ENCODE measurements around the gene TOMM34. TPM values are rescaled to one million over a fixed set of nuclear protein-coding genes. Genes with fewer than 3 reads are reported as not detected.

Gene TOMM34
- total RNA-seq, 1 experiment from 2014 or later, result 35.9 TPM

DNA sequence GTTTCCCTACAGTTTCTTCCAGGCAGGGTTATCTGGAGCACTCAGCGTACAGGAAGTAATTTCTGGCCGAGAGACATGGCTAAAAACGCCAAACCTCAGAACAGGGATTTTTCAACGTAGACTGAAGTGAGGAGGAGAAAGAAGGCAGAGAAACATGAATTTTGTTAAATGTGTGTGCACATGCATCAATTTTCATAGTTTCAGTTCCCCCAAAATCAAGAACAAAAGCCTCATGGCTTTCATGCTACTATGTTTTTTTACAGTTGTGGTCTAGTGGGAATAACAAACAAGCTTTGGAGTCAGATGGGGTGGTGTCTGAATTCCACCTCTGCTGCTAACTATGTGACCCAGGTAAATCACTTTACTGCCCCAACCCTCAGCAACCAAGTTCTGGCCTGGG, 4.9 kb downstream of the TOMM34 start:
- CTCF ChIA-PET, result no interaction called here
- peaks cover 17% of the 10 kb centered on the region for H3K4me1 Mint-ChIP-seq
- H3K27ac Mint-ChIP-seq, result no peak overlapping the region
- no peak overlapping the region for H3K4me3 Mint-ChIP-seq
- no peaks in the 10 kb centered on the region for H3K9me3 Mint-ChIP-seq
- POLR2A ChIA-PET, result no interaction called here
- no peak for ATAC-seq
- no peak for DNase-seq (ENCODE audit: low spot score)
- H3K36me3 Mint-ChIP-seq, result peaks cover 60% of the 10 kb centered on the region
- TF ChIP-seq NR1H2 (CRISPR knock-in tag; IDR thresholded peaks at IDR 0.05), result no peak
- TF ChIP-seq ESRRA (CRISPR knock-in tag; IDR thresholded peaks at IDR 0.05; ENCODE audit: borderline replicate concordance), result no peak
- TF ChIP-seq, protein P1, sequence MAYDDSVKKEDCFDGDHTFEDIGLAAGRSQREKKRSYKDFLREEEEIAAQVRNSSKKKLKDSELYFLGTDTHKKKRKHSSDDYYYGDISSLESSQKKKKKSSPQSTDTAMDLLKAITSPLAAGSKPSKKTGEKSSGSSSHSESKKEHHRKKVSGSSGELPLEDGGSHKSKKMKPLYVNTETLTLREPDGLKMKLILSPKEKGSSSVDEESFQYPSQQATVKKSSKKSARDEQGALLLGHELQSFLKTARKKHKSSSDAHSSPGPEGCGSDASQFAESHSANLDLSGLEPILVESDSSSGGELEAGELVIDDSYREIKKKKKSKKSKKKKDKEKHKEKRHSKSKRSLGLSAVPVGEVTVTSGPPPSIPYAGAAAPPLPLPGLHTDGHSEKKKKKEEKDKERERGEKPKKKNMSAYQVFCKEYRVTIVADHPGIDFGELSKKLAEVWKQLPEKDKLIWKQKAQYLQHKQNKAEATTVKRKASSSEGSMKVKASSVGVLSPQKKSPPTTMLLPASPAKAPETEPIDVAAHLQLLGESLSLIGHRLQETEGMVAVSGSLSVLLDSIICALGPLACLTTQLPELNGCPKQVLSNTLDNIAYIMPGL (CRISPR knock-in tag; IDR thresholded peaks at IDR 0.05), result no peak
- TF ChIP-seq SMAD4 (CRISPR knock-in tag; IDR thresholded peaks at IDR 0.05), result no peak
- H3K27me3 Mint-ChIP-seq (ENCODE audit: low read depth), result no peaks in the 10 kb centered on the region

DNA sequence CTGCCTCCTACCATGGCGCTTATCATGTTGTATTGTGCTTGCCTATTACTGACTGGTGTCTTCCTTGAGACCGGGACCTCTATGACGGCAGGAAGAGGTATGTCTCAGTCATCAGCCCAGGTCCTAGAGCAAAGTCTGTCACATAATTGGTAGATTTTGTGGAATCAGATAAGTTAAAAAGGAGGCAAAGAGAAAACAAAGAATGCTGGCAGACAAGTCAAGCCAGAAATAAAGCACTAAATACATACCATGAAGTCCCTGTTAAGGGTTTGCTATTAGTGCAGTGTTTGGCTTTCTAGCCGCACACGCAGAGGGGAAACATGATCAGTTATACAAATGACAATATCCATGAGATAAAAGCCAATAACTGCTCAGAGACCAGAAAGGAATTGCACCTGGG, 6.0 kb downstream of the TOMM34 start:
- POLR2A ChIA-PET, result no interaction called here
- no peak for DNase-seq (ENCODE audit: low spot score)
- H3K27ac Mint-ChIP-seq, result no peak overlapping the region
- ATAC-seq, result no peak
- H3K27me3 Mint-ChIP-seq (ENCODE audit: low read depth), result no peaks in the 10 kb centered on the region
- H3K4me3 Mint-ChIP-seq, result no peak overlapping the region
- H3K9me3 Mint-ChIP-seq, result no peaks in the 10 kb centered on the region
- TF ChIP-seq, protein P2, sequence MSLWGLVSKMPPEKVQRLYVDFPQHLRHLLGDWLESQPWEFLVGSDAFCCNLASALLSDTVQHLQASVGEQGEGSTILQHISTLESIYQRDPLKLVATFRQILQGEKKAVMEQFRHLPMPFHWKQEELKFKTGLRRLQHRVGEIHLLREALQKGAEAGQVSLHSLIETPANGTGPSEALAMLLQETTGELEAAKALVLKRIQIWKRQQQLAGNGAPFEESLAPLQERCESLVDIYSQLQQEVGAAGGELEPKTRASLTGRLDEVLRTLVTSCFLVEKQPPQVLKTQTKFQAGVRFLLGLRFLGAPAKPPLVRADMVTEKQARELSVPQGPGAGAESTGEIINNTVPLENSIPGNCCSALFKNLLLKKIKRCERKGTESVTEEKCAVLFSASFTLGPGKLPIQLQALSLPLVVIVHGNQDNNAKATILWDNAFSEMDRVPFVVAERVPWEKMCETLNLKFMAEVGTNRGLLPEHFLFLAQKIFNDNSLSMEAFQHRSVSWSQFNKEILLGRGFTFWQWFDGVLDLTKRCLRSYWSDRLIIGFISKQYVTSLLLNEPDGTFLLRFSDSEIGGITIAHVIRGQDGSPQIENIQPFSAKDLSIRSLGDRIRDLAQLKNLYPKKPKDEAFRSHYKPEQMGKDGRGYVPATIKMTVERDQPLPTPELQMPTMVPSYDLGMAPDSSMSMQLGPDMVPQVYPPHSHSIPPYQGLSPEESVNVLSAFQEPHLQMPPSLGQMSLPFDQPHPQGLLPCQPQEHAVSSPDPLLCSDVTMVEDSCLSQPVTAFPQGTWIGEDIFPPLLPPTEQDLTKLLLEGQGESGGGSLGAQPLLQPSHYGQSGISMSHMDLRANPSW (CRISPR knock-in tag; conservative IDR thresholded peaks at IDR 0.05; ENCODE audit: low read depth), result no peak
- TF ChIP-seq GABPB1 (CRISPR knock-in tag; IDR thresholded peaks at IDR 0.05), result no peak
- TF ChIP-seq TP53 (CRISPR knock-in tag; IDR thresholded peaks at IDR 0.05), result no peak
- no peak for TF ChIP-seq HMGA2 (CRISPR knock-in tag; IDR thresholded peaks at IDR 0.05)
- TF ChIP-seq, protein P3, sequence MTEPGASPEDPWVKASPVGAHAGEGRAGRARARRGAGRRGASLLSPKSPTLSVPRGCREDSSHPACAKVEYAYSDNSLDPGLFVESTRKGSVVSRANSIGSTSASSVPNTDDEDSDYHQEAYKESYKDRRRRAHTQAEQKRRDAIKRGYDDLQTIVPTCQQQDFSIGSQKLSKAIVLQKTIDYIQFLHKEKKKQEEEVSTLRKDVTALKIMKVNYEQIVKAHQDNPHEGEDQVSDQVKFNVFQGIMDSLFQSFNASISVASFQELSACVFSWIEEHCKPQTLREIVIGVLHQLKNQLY (CRISPR knock-in tag; IDR thresholded peaks at IDR 0.05), result no peak
- no peak for TF ChIP-seq CREB1 (CRISPR knock-in tag; IDR thresholded peaks at IDR 0.05)
- TF ChIP-seq, protein P4, sequence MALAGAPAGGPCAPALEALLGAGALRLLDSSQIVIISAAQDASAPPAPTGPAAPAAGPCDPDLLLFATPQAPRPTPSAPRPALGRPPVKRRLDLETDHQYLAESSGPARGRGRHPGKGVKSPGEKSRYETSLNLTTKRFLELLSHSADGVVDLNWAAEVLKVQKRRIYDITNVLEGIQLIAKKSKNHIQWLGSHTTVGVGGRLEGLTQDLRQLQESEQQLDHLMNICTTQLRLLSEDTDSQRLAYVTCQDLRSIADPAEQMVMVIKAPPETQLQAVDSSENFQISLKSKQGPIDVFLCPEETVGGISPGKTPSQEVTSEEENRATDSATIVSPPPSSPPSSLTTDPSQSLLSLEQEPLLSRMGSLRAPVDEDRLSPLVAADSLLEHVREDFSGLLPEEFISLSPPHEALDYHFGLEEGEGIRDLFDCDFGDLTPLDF (CRISPR knock-in tag; IDR thresholded peaks at IDR 0.05), result no peak
- TF ChIP-seq, protein P5, sequence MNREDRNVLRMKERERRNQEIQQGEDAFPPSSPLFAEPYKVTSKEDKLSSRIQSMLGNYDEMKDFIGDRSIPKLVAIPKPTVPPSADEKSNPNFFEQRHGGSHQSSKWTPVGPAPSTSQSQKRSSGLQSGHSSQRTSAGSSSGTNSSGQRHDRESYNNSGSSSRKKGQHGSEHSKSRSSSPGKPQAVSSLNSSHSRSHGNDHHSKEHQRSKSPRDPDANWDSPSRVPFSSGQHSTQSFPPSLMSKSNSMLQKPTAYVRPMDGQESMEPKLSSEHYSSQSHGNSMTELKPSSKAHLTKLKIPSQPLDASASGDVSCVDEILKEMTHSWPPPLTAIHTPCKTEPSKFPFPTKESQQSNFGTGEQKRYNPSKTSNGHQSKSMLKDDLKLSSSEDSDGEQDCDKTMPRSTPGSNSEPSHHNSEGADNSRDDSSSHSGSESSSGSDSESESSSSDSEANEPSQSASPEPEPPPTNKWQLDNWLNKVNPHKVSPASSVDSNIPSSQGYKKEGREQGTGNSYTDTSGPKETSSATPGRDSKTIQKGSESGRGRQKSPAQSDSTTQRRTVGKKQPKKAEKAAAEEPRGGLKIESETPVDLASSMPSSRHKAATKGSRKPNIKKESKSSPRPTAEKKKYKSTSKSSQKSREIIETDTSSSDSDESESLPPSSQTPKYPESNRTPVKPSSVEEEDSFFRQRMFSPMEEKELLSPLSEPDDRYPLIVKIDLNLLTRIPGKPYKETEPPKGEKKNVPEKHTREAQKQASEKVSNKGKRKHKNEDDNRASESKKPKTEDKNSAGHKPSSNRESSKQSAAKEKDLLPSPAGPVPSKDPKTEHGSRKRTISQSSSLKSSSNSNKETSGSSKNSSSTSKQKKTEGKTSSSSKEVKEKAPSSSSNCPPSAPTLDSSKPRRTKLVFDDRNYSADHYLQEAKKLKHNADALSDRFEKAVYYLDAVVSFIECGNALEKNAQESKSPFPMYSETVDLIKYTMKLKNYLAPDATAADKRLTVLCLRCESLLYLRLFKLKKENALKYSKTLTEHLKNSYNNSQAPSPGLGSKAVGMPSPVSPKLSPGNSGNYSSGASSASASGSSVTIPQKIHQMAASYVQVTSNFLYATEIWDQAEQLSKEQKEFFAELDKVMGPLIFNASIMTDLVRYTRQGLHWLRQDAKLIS (CRISPR knock-in tag; IDR thresholded peaks at IDR 0.05; ENCODE audit: borderline replicate concordance), result no peak
- no peak for TF ChIP-seq ZNF671 (CRISPR knock-in tag; IDR thresholded peaks at IDR 0.05)
- TF ChIP-seq, protein P6, sequence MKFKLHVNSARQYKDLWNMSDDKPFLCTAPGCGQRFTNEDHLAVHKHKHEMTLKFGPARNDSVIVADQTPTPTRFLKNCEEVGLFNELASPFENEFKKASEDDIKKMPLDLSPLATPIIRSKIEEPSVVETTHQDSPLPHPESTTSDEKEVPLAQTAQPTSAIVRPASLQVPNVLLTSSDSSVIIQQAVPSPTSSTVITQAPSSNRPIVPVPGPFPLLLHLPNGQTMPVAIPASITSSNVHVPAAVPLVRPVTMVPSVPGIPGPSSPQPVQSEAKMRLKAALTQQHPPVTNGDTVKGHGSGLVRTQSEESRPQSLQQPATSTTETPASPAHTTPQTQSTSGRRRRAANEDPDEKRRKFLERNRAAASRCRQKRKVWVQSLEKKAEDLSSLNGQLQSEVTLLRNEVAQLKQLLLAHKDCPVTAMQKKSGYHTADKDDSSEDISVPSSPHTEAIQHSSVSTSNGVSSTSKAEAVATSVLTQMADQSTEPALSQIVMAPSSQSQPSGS (CRISPR knock-in tag; IDR thresholded peaks at IDR 0.05; ENCODE audit: borderline replicate concordance, low read depth), result no peak
- no peak for TF ChIP-seq SP1 (CRISPR knock-in tag; conservative IDR thresholded peaks at IDR 0.05)
- peaks cover 12% of the 10 kb centered on the region for H3K4me1 Mint-ChIP-seq
- CTCF ChIA-PET, result no interaction called here
- H3K36me3 Mint-ChIP-seq, result peaks cover 66% of the 10 kb centered on the region
